Keratinocyte (primary cell): ENCODE data around the gene GET3. TPM values are rescaled to one million over a fixed set of nuclear protein-coding genes. Genes with fewer than 3 reads are reported as not detected.
A peak's percentile ranks its signal among the peaks of the same experiment; 100 is the strongest.

ENCODE experiments used
- DNase-seq: peaks from one replicate; pipeline ENCODE4 v3.0.0-alpha.2; 2011; ENCODE audit warnings: low read depth, missing footprints, low spot score
- FAIRE-seq: peaks from 2 replicates; lab custom pipeline; 2011; peaks lifted over from hg19 to GRCh38; lab: Jason Lieb, UNC
- H2AFZ ChIP-seq: 2 replicates; pipeline ENCODE4 v1.6.0; 2012; ENCODE audit warnings: low read length, control low read depth, inconsistent platforms; ENCODE audit not compliant: control insufficient read depth
- H3K27ac ChIP-seq: 2 replicates; pipeline ENCODE4 v1.5.1; 2011; ENCODE audit warnings: low read length; ENCODE audit not compliant: control insufficient read depth, insufficient read depth
- H3K27me3 ChIP-seq: 3 replicates; pipeline ENCODE4 v1.6.0; 2011; ENCODE audit warnings: low read length; ENCODE audit not compliant: control insufficient read depth, insufficient read depth; ENCODE audit errors: extremely low read depth
- H3K36me3 ChIP-seq, 2 experiments: 2 replicates in 1 of 2; 3 replicates in 1 of 2; pipeline ENCODE4 v1.5.1; 2011; ENCODE audit warnings: low read length in 2 of 2, mild to moderate bottlenecking in 1 of 2; ENCODE audit not compliant: control insufficient read depth in 2 of 2, insufficient read depth in 2 of 2; ENCODE audit errors: extremely low read depth in 1 of 2
- H3K4me1 ChIP-seq: 3 replicates; pipeline ENCODE4 v1.5.1; 2011; ENCODE audit warnings: low read length; ENCODE audit not compliant: control insufficient read depth, insufficient read depth; ENCODE audit errors: extremely low read depth
- H3K4me2 ChIP-seq: 3 replicates; pipeline ENCODE4 v1.6.0; 2011; ENCODE audit warnings: low read depth, low read length; ENCODE audit not compliant: control insufficient read depth, insufficient read depth; ENCODE audit errors: extremely low read depth
- H3K4me3 ChIP-seq, 3 experiments: fragments of 200-600 bp in 1 of 3; sonication (generic) in 1 of 3; 2 replicates in 2 of 3; 3 replicates in 1 of 3; pipeline ENCODE4 v1.5.1; 2011 to 2016; ENCODE audit warnings: low read length in 3 of 3, mild to moderate bottlenecking in 3 of 3, control low read depth in 2 of 3, inconsistent platforms in 1 of 3, low read depth in 1 of 3, mixed read lengths in 1 of 3, mixed run types in 1 of 3, moderate library complexity in 1 of 3; ENCODE audit not compliant: control insufficient read depth in 2 of 3, insufficient read depth in 2 of 3; ENCODE audit errors: extremely low read depth in 1 of 3
- H3K79me2 ChIP-seq: 2 replicates; pipeline ENCODE4 v1.6.0; 2012; ENCODE audit warnings: low read length; ENCODE audit not compliant: control insufficient read depth, insufficient read depth
- H3K9ac ChIP-seq: 3 replicates; pipeline ENCODE4 v1.6.0; 2011; ENCODE audit warnings: low read length; ENCODE audit not compliant: control insufficient read depth, insufficient read depth; ENCODE audit errors: extremely low read depth
- H3K9me1 ChIP-seq: 3 replicates; pipeline ENCODE4 v1.6.0; 2011; ENCODE audit warnings: low read length; ENCODE audit not compliant: control insufficient read depth, insufficient read depth; ENCODE audit errors: extremely low read depth
- H3K9me3 ChIP-seq: 2 replicates; pipeline ENCODE4 v1.5.1; 2012; ENCODE audit warnings: low read depth, low read length; ENCODE audit not compliant: control insufficient read depth
- H4K20me1 ChIP-seq: 3 replicates; pipeline ENCODE4 v1.6.0; 2011; ENCODE audit warnings: low read length; ENCODE audit not compliant: control insufficient read depth, insufficient read depth; ENCODE audit errors: extremely low read depth
- CTCF ChIP-seq, 3 experiments: IDR thresholded peaks in 1 of 3; conservative IDR thresholded peaks in 1 of 3; optimal IDR thresholded peaks in 1 of 3; 2 replicates in 2 of 3; 3 replicates in 1 of 3; pipeline versions ENCODE3 to v1.5.1; 2011; ENCODE audit warnings: low read length in 3 of 3, mild to moderate bottlenecking in 3 of 3, moderate library complexity in 2 of 3, control low read depth in 1 of 3, inconsistent platforms in 1 of 3; ENCODE audit not compliant: insufficient read depth in 2 of 3; ENCODE audit errors: extremely low read depth in 1 of 3
- EZH2 ChIP-seq: IDR thresholded peaks from one replicate; pipeline ENCODE4 v1.6.1; 2012; ENCODE audit warnings: inconsistent platforms, mild to moderate bottlenecking, low read length, moderate library complexity
- dilution Hi-C: fragments of 300-500 bp; cut with MboI; formaldehyde crosslinking; loops from one replicate; pipeline ENCODE4 v1.7.0; 2020; ENCODE audit warnings: low sequenced_read_pairs; ENCODE audit not compliant: extremely low pct_ligation_motif_present
- polyA plus RNA-seq, 5 experiments: library from polyadenylated mRNA; depleted of rRNA in 3 of 5; stranded (reverse) in 3 of 5; stranded (forward) in 1 of 5; unstranded in 1 of 5; fragments of >200 nt; gene quantifications; 1 replicate in 1 of 5; 2 replicates in 3 of 5; 3 replicates in 1 of 5; pipeline versions ENCODE4 v1.2.1 to v1.2.3, GENCODE V29; 2011 to 2012; ENCODE audit warnings: missing spikeins in 2 of 5, low read depth in 1 of 5, low replicate concordance in 1 of 5

GET3 gene
- polyA plus RNA-seq, 1 donor (not counting 4 experiments of a cell fraction or from before 2014, with no cell fraction given): 104 TPM

GRCh38 chr19:12749938-12750521, 12.7 kb downstream of the GET3 start:
- Histone ChIP-seq H2AFZ (no peak overlapping the region), H3K4me2 (peak overlapping the region; percentile 87)

DNA sequence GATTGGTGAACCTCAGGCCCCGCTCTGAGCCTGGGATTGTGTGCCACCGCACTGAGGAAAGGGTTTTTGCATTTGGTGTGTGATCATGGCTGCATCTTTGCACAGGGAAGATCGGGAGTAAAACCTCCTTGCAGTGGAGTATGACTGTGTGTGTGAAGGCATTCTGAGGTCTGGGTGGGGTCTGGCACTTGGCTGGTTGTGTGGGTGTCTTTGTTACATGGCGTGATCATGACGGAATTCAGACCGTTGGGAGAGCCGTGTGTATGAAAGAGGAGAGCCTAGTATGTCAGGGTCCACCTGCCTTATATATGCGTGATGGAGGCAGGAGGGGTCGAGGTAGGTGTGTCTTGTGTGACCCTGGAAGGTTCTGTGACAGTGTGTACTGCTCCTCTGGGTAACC, 13.6 kb downstream of the GET3 start:
- Histone ChIP-seq H3K4me2 (peak overlapping the region; percentile 87), H4K20me1 (no peaks in the 10 kb centered on the region), H3K9me3 (no peaks in the 10 kb centered on the region), H3K9me1 (no peaks in the 10 kb centered on the region), H3K4me1 (peaks cover 21% of the 10 kb centered on the region), H3K36me3 (peaks cover 7 to 14% of the 10 kb centered on the region in 2 experiments), H3K9ac (no peak overlapping the region), H3K27ac (no peak overlapping the region), H3K79me2 (no peaks in the 10 kb centered on the region), H3K27me3 (peaks cover 24% of the 10 kb centered on the region), H2AFZ (no peak overlapping the region), H3K4me3 (no peak overlapping the region)
- TF ChIP-seq CTCF (optimal IDR thresholded peaks at IDR 0.05 in 1 of 3, IDR thresholded peaks at IDR 0.05 in 1 of 3, conservative IDR thresholded peaks at IDR 0.05 in 1 of 3; ENCODE audit: extremely low read depth in 1 of 3, insufficient read depth in 2 of 3, low read length in 3 of 3): no peak
- TF ChIP-seq EZH2: no peak
- FAIRE-seq: no peak
- DNase-seq: no peak
- dilution Hi-C loops: no loop called here

More at GRCh38 chr19:12749938-12750521, 12.7 kb downstream of the GET3 start:
- H3K4me1 ChIP-seq: peaks cover 21% of the 10 kb centered on the region
- FAIRE-seq (peak; percentile 63), DNase-seq (no peak)
- peaks cover 24% of the 10 kb centered on the region for H3K27me3 ChIP-seq
- H4K20me1 ChIP-seq: no peaks in the 10 kb centered on the region
- no peaks in the 10 kb centered on the region for H3K9me3 ChIP-seq
- no peak for TF ChIP-seq EZH2
- no peak for TF ChIP-seq CTCF (optimal IDR thresholded peaks at IDR 0.05 in 1 of 3, IDR thresholded peaks at IDR 0.05 in 1 of 3, conservative IDR thresholded peaks at IDR 0.05 in 1 of 3; ENCODE audit: extremely low read depth in 1 of 3, insufficient read depth in 2 of 3, low read length in 3 of 3)
- H3K9me1 ChIP-seq: no peaks in the 10 kb centered on the region
- no peak overlapping the region for H3K27ac ChIP-seq
- dilution Hi-C loops: no loop called here
- H3K4me3 ChIP-seq: peak overlapping the region in 1 of 3 experiments; percentile 45
- H3K9ac ChIP-seq: peak overlapping the region; percentile 1
- H3K36me3 ChIP-seq: peaks cover 9 to 18% of the 10 kb centered on the region in 2 experiments
- H3K79me2 ChIP-seq: no peaks in the 10 kb centered on the region
